Measurements from ENCODE around the gene B3GNT7. TPM values are rescaled to one million over a fixed set of nuclear protein-coding genes. Genes with fewer than 3 reads are reported as not detected.

Gene B3GNT7
- polyA plus RNA-seq, 1 donor (not counting 4 experiments of a cell fraction or from before 2014, with no cell fraction given) = not detected

GRCh38 chr2:231379266-231380215, 16.0 kb upstream of the B3GNT7 start:
- DNase-seq (ENCODE audit: low read depth, low spot score) (no peak), FAIRE-seq (no peak)
- Histone ChIP-seq H3K9me3 (ENCODE audit: control insufficient read depth, low read depth, low read length) (peaks cover 3% of the 10 kb centered on the region), H4K20me1 (ENCODE audit: control insufficient read depth, extremely low read depth, insufficient read depth, low read length) (no peaks in the 10 kb centered on the region), H3K9ac (ENCODE audit: control insufficient read depth, extremely low read depth, insufficient read depth, low read length) (no peak overlapping the region), H3K4me1 (ENCODE audit: control insufficient read depth, extremely low read depth, insufficient read depth, low read length) (peaks cover 6% of the 10 kb centered on the region), H3K4me3 (ENCODE audit: control insufficient read depth in 2 of 3, extremely low read depth in 1 of 3, insufficient read depth in 2 of 3, low read depth in 1 of 3, low read length in 3 of 3) (no peak overlapping the region), H2AFZ (ENCODE audit: control insufficient read depth, low read length) (no peak overlapping the region), H3K9me1 (ENCODE audit: control insufficient read depth, extremely low read depth, insufficient read depth, low read length) (no peaks in the 10 kb centered on the region), H3K27ac (ENCODE audit: control insufficient read depth, insufficient read depth, low read length) (no peak overlapping the region), H3K27me3 (ENCODE audit: control insufficient read depth, extremely low read depth, insufficient read depth, low read length) (no peaks in the 10 kb centered on the region), H3K79me2 (ENCODE audit: control insufficient read depth, insufficient read depth, low read length) (no peaks in the 10 kb centered on the region), H3K36me3 (ENCODE audit: control insufficient read depth in 2 of 2, extremely low read depth in 1 of 2, insufficient read depth in 2 of 2, low read length in 2 of 2) (no peaks in the 10 kb centered on the region), H3K4me2 (ENCODE audit: control insufficient read depth, extremely low read depth, insufficient read depth, low read depth, low read length) (no peak overlapping the region)
- dilution Hi-C loops (cut with MboI; ENCODE audit: extremely low pct_ligation_motif_present, low sequenced_read_pairs) = no loop called here
- TF ChIP-seq EZH2 (IDR thresholded peaks at IDR 0.05; ENCODE audit: low read length) (no peak), CTCF (optimal IDR thresholded peaks at IDR 0.05 in 1 of 3, IDR thresholded peaks at IDR 0.05 in 1 of 3, conservative IDR thresholded peaks at IDR 0.05 in 1 of 3; ENCODE audit: extremely low read depth in 1 of 3, insufficient read depth in 2 of 3, low read length in 3 of 3) (no peak)

GRCh38 chr2:231380307-231380706, 15.2 kb upstream of the B3GNT7 start:
- no peak overlapping the region for H3K4me3 ChIP-seq (ENCODE audit: control insufficient read depth in 2 of 3, extremely low read depth in 1 of 3, insufficient read depth in 2 of 3, low read depth in 1 of 3, low read length in 3 of 3)
- no peak overlapping the region for H3K27ac ChIP-seq (ENCODE audit: control insufficient read depth, insufficient read depth, low read length)
- TF ChIP-seq CTCF (optimal IDR thresholded peaks at IDR 0.05 in 1 of 3, IDR thresholded peaks at IDR 0.05 in 1 of 3, conservative IDR thresholded peaks at IDR 0.05 in 1 of 3; ENCODE audit: extremely low read depth in 1 of 3, insufficient read depth in 2 of 3, low read length in 3 of 3) = no peak
- TF ChIP-seq EZH2 (IDR thresholded peaks at IDR 0.05; ENCODE audit: low read length) = no peak
- H2AFZ ChIP-seq (ENCODE audit: control insufficient read depth, low read length) = no peak overlapping the region
- no peak for FAIRE-seq
- no peaks in the 10 kb centered on the region for H3K9me1 ChIP-seq (ENCODE audit: control insufficient read depth, extremely low read depth, insufficient read depth, low read length)
- H3K9me3 ChIP-seq (ENCODE audit: control insufficient read depth, low read depth, low read length) = peaks cover 5% of the 10 kb centered on the region
- H3K4me2 ChIP-seq (ENCODE audit: control insufficient read depth, extremely low read depth, insufficient read depth, low read depth, low read length) = no peak overlapping the region
- H3K4me1 ChIP-seq (ENCODE audit: control insufficient read depth, extremely low read depth, insufficient read depth, low read length) = peaks cover 6% of the 10 kb centered on the region
- H3K79me2 ChIP-seq (ENCODE audit: control insufficient read depth, insufficient read depth, low read length) = no peaks in the 10 kb centered on the region
- H3K36me3 ChIP-seq (ENCODE audit: control insufficient read depth in 2 of 2, extremely low read depth in 1 of 2, insufficient read depth in 2 of 2, low read length in 2 of 2) = no peaks in the 10 kb centered on the region
- no peak for DNase-seq (ENCODE audit: low read depth, low spot score)
- no peak overlapping the region for H3K9ac ChIP-seq (ENCODE audit: control insufficient read depth, extremely low read depth, insufficient read depth, low read length)
- H3K27me3 ChIP-seq (ENCODE audit: control insufficient read depth, extremely low read depth, insufficient read depth, low read length) = no peaks in the 10 kb centered on the region
- dilution Hi-C loops (cut with MboI; ENCODE audit: extremely low pct_ligation_motif_present, low sequenced_read_pairs) = no loop called here
- no peaks in the 10 kb centered on the region for H4K20me1 ChIP-seq (ENCODE audit: control insufficient read depth, extremely low read depth, insufficient read depth, low read length)

Measured in keratinocyte (primary cell).